NCI-H1048 (cell line): ENCODE measurements around the gene ADAM17.
"Not testable (repeated sequence)": the region's sequence is repeated elsewhere in the genome, so short reads cannot be mapped to it uniquely, and the experiment has no call there.

Experiments used
- DNase-seq: peaks from one replicate; lab custom pipeline; 2025; lab: John Stamatoyannopoulos, UW

The ADAM17 gene

GRCh38 chr2:9555297-9556120 is at the start of gene ADAM17:
ADAM17 (minus strand) TSS chr2:9555830; CDS start chr2:9555605, 225 bp downstream.
- peak; percentile 81 for DNase-seq

DNA sequence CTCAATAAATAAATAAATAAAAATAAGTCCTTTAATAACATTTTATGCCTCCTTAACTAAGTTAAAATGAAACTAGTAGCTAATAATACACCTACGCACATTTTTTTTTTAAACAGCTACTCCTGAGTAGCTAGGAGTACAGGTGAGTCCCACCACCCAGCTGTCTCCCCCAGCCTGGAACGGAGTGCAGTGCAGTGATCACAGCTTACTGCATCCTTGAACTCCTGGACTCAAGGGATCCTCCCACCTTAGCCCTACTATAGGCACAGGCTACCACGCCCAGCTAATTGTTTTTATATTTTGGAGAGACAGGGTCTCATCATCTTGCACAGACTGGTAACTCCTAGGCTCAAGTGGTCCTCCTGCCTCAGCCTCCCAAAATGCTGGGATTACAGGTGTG is 46.8 kb upstream of the ADAM17 start:
- DNase-seq: no peak

DNA sequence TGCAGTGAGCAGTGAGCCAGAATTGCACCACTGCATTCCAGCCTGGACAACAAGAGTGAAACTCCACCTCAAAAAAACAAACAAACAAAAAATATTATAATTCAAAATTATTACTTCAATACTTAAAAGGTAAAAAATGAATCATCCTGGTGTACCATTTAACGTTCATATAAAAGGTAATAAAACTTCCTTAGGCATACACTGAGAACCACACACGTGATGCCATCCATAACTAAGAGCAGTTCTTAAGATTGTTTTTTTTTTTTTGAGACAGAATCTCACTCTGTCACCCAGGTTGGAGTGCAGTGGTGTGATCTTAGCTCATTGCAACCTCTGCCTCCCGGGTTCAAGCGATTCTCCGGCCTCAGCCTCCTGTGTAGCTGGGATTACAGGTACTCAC is 45.8 kb upstream of the ADAM17 start:
- DNase-seq: no peak

DNA sequence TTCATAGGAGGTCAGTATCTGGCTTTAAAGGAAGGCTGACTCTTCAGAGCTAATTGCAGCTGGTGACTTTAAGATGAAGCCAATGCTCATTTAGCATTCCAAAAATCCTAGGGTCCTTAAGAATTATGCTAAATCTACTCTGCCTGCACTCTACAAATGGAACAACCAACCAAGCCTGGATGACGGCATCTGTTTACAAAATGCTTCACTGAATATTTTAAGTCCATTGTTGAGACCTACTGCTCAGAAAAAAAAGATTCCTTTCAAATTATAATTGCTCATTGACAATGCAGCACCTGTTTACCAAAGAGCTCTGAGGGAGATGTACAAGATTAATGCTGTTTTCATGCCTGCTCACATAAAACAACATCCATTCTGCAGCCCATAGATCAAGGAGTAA is 43.8 kb upstream of the ADAM17 start:
- no peak for DNase-seq

- DNase-seq: no peak
These were observed 41.1 kb upstream of the ADAM17 start for GRCh38 chr2:9596621-9597311.

GRCh38 chr2:9595746-9596145 is 40.1 kb upstream of the ADAM17 start:
- DNase-seq: no peak

GRCh38 chr2:9595256-9595655 is 39.6 kb upstream of the ADAM17 start:
- not testable (repeated sequence) for DNase-seq

- DNase-seq: peak; percentile 51
These were observed 38.9 kb upstream of the ADAM17 start for GRCh38 chr2:9594366-9595054.

- DNase-seq: no peak
These were observed 38.3 kb upstream of the ADAM17 start for GRCh38 chr2:9593925-9594324.

GRCh38 chr2:9592699-9593098 is 37.1 kb upstream of the ADAM17 start:
- no peak for DNase-seq

- no peak for DNase-seq
These were observed 35.0 kb upstream of the ADAM17 start for GRCh38 chr2:9590641-9591040.

- DNase-seq: no peak
These were observed 30.8 kb upstream of the ADAM17 start for GRCh38 chr2:9586465-9586864.

GRCh38 chr2:9585486-9585885 is 29.9 kb upstream of the ADAM17 start:
- DNase-seq: no peak

DNA sequence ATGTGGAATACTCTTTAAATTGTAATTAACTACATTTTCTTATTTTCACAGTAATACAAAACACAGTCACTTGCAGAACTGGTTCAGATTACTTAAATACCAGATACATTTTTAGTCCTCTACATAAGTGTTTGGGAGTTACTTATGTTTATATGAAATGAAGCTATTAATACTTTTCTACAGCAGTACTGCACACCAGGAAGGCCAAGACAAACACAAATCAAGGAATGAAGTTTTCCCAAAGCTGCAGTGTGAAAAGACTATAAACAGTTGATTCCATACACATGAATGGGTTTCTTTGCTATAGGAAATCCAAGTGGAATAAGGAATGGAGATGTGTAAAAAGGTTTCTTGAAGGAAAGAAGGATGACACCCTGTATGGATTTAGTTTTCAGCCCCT is 29.3 kb upstream of the ADAM17 start:
- DNase-seq: not testable (repeated sequence)

GRCh38 chr2:9582624-9583023 is 27.0 kb upstream of the ADAM17 start:
- DNase-seq: no peak

- DNase-seq: no peak
These were observed 23.0 kb upstream of the ADAM17 start for GRCh38 chr2:9578467-9579235.

DNA sequence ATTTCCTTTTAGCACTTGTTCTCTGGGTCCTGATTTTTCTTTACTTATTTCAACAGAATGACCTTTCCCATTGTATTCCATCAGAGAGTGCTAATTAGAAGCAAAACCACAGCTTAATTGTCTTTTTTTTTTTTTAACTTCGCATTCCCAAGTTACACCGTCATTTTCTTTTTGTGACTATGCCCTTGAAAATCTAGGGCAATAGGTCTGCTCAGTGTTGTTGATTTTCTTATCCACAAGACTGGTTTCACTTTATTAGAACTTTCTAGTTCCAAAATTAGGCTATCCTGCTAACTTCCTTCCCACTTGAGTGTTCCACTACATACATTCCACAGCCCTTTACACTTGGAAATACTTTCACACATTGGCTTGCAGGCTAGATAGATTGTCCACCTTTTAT is 18.7 kb upstream of the ADAM17 start:
- DNase-seq: no peak

- DNase-seq: no peak
These were observed 18.2 kb upstream of the ADAM17 start for GRCh38 chr2:9573840-9574239.

- no peak for DNase-seq
These were observed 17.5 kb upstream of the ADAM17 start for GRCh38 chr2:9573013-9573720.

- no peak for DNase-seq
These were observed 14.8 kb upstream of the ADAM17 start for GRCh38 chr2:9570182-9571060.
